Muscle layer of duodenum (tissue), 2 donors: ENCODE results near the gene PGM1.

Experiments used
- H3K27ac ChIP-seq: one replicate; pipeline ENCODE4 v1.7.0; 2013; ENCODE audit warnings: mild to moderate bottlenecking, low read length
- H3K27me3 ChIP-seq: one replicate; pipeline ENCODE4 v1.7.0; 2013; ENCODE audit warnings: low read depth, mild to moderate bottlenecking, control low read depth, low read length
- H3K36me3 ChIP-seq, 2 donors: one replicate each; pipeline ENCODE4 v1.7.0; 2013; ENCODE audit warnings: low read length in 2 of 2, control low read depth in 1 of 2, mild to moderate bottlenecking in 1 of 2; ENCODE audit not compliant: insufficient read depth in 2 of 2, control insufficient read depth in 1 of 2
- H3K4me1 ChIP-seq, 2 donors: one replicate each; pipeline ENCODE4 v1.7.0; 2013; ENCODE audit warnings: low read length in 2 of 2, mild to moderate bottlenecking in 2 of 2, control low read depth in 1 of 2, moderate library complexity in 1 of 2; ENCODE audit not compliant: insufficient read depth in 2 of 2, control insufficient read depth in 1 of 2
- H3K4me3 ChIP-seq, 2 donors: one replicate each; pipeline ENCODE4 v1.7.0; 2013; ENCODE audit warnings: low read length in 2 of 2, low read depth in 1 of 2, mild to moderate bottlenecking in 1 of 2
- H3K9me3 ChIP-seq, 2 donors: one replicate each; pipeline ENCODE4 v1.7.0; 2013; ENCODE audit warnings: low read length in 2 of 2, control low read depth in 1 of 2, mild to moderate bottlenecking in 1 of 2; ENCODE audit not compliant: control insufficient read depth in 1 of 2
- donor health status: healthy.

Gene PGM1

DNA sequence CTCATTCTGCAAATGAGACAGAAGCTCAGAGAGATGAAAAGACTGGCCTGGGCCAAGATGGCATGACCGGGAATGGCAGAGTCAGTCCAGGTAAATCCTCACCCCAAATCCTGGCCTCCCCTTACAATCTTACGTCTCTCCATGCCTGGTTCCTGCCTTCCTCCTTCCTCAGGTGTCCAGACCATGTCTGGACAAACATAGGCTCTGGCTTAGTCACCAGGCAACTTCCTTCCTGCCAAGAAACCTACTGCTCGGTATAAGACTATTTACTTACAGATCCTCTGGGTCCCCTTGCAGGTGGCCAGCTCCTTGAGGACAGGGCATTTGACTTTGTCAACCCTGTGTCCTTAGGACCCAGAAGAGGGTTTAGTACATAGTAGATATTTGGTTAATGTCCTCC lies 111.2 kb downstream of the PGM1 start:
- Histone ChIP-seq H3K27ac (no peak overlapping the region), H3K4me1 (peaks cover 0 to 5% of the 10 kb centered on the region in 2 donors), H3K4me3 (no peak overlapping the region), H3K9me3 (no peaks in the 10 kb centered on the region), H3K27me3 (no peaks in the 10 kb centered on the region), H3K36me3 (no peaks in the 10 kb centered on the region)

DNA sequence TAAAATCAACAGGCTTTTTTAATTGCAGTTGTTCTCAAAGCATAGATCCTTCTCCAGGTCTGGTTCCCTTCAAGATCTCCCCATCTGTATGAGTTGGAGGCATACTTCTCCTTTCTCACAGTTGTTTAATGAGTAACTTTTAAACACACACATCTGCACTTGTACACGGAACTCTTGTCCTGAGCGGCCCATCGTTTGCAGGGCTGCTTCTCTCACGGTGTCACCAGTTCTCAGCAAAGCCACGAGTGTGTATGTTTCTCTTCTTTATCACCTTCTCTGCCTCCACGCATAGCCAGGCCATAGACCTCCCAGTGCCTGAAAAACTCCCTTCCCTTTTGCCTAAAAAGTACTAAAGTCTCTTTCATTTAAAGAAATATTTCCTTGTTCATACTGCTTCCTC lies 111.9 kb downstream of the PGM1 start:
- no peak overlapping the region for H3K4me3 ChIP-seq
- no peak overlapping the region for H3K27ac ChIP-seq
- no peaks in the 10 kb centered on the region for H3K9me3 ChIP-seq
- no peaks in the 10 kb centered on the region for H3K36me3 ChIP-seq
- no peaks in the 10 kb centered on the region for H3K27me3 ChIP-seq
- peaks cover 0 to 5% of the 10 kb centered on the region in 2 donors for H3K4me1 ChIP-seq

DNA sequence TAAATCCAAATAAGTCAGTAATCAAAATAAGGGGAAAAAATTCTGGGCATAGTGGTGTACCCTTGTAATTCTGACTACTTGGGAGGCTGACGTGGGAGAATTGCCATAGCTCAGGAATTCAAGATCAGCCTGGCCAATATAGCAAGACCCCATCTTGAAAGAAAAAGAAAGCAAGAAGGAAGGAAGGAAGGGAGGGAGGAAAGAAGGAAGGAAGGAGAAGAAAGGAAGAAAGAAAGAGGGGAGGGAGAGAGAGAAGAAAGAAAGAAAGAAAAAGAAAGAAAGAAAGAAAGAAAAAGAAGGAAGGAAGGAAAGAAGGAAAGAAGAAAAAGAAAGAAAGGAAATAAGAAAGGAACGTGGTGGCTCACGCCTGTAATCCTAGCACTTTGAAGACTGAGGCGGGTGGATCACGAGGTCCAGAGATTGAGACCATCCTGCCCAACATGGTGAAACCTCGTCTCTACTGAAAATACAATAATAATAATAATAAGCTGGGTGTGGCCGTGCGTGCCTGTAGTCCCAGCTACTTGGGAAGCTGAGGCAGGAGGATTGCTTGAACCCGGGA lies 116.1 kb downstream of the PGM1 start:
- Histone ChIP-seq H3K36me3 (no peaks in the 10 kb centered on the region), H3K4me1 (no peaks in the 10 kb centered on the region), H3K4me3 (no peak overlapping the region), H3K27me3 (no peaks in the 10 kb centered on the region), H3K27ac (no peak overlapping the region), H3K9me3 (no peaks in the 10 kb centered on the region)
